Measurements from ENCODE around the gene ZBTB7C. TPM values are rescaled to one million over a fixed set of nuclear protein-coding genes. Genes with fewer than 3 reads are reported as not detected.

The ZBTB7C gene
- total RNA-seq, 1 experiment from 2014 or later = 0.18 TPM

DNA sequence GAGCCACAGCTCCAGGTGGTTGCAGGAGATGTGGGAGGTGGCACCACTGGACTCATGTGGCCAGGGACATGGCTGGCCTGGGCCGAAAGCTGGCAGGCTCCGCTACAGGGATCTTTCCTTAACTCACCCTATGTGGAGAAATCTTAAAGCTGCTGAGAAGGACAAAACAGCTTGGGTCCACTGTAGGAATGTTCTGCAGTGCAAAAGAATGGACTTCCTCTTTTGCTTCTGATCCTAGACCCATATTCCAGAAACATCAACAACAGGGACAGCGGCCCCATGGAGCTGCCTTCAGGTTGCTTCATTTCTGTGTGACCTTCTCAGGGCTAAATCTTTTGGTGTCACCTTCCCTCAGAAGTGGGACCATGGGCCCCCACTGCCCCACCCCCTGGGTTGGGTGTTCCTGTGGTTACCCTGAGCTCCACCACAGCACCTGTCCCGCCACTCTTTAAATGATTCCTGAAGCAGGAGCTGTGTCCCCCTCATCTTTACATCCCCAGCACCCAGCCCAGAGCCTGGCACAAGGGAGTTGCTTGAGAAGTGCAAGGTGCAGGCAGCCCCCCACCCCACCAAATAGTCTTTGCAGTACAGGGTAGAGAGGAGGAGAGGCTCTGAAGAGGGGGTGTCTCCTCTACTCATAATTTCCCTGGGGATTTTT is 205.8 kb downstream of the ZBTB7C start:
- intact Hi-C loops (cut with micrococcal nuclease; ENCODE audit: unreplicated experiment) = no loop called here
- TF ChIP-seq, protein P1, sequence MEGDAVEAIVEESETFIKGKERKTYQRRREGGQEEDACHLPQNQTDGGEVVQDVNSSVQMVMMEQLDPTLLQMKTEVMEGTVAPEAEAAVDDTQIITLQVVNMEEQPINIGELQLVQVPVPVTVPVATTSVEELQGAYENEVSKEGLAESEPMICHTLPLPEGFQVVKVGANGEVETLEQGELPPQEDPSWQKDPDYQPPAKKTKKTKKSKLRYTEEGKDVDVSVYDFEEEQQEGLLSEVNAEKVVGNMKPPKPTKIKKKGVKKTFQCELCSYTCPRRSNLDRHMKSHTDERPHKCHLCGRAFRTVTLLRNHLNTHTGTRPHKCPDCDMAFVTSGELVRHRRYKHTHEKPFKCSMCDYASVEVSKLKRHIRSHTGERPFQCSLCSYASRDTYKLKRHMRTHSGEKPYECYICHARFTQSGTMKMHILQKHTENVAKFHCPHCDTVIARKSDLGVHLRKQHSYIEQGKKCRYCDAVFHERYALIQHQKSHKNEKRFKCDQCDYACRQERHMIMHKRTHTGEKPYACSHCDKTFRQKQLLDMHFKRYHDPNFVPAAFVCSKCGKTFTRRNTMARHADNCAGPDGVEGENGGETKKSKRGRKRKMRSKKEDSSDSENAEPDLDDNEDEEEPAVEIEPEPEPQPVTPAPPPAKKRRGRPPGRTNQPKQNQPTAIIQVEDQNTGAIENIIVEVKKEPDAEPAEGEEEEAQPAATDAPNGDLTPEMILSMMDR (IDR thresholded peaks at IDR 0.05; ENCODE audit: insufficient read depth in 1 of 2, low read depth in 1 of 2, low read length in 1 of 2, severe bottlenecking in 1 of 2, unreplicated experiment in 1 of 2) = no peak
- DNase-seq = no peak
- Mint-ChIP-seq H3K4me1 (ENCODE audit: low read depth, unreplicated experiment) (no peaks in the 10 kb centered on the region), H3K36me3 (ENCODE audit: insufficient read depth, unreplicated experiment) (no peaks in the 10 kb centered on the region), H3K9me3 (ENCODE audit: unreplicated experiment) (no peaks in the 10 kb centered on the region), H3K27me3 (ENCODE audit: insufficient read depth, unreplicated experiment) (peaks cover 13% of the 10 kb centered on the region), H3K27ac (ENCODE audit: unreplicated experiment) (no peak overlapping the region), H3K4me3 (ENCODE audit: unreplicated experiment) (no peak overlapping the region)
- Histone ChIP-seq H3K4me1 (no peaks in the 10 kb centered on the region), H3K9me3 (no peaks in the 10 kb centered on the region), H3K4me3 (ENCODE audit: low read depth, low read length) (no peak overlapping the region), H3K36me3 (ENCODE audit: control insufficient read depth, insufficient read depth, low read length) (no peaks in the 10 kb centered on the region), H3K27me3 (replicated peaks; ENCODE audit: control insufficient read depth, insufficient read depth, low read length) (no peaks in the 10 kb centered on the region)
- CTCF ChIA-PET = no interaction called here
- POLR2A ChIA-PET = no interaction called here
- BruUV-seq (replicated peaks) = no TSS peak

DNA sequence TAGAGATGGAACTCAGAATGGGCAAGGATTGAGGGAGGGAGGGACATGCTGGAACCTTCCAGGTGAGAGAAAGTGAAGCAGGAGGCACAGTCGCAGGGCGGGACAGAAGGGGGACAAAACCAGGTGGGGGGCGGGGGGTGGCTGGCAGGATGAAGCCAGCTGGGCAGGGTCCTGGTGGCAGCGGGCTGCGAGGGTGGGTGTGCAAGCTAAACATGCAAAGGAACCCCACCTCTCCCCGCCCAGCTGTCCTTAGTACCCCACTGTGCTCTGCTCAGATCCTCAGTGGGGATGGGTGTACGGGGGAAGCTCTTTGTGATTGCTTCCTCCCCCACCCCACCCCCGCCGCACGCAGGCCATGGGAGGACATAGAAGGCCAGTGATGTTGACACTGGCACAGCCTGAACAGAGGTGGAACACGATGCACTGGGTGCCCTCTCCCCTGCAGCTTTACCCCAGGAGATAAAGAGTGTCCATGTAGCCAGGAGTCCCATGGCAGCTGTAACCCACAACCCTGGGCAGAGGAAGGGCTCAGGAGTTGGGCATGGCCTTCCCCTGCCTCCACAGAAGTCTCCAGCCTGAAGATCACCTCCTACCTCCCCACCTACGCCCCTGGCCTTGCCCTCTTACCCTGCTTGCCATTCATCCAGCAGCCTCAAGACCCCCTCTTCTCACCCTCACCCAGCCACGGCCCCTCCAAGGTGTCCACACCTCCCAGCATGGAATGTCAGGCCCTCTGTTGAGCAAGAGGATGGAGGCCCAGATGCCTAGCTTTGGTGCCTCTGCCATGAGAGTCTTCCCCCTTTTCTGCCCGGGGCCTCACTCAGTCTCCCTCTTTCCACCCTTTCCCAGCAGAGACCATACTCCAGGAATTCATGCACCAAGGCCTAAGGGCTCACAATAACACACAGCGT is 206.6 kb downstream of the ZBTB7C start:
- Histone ChIP-seq H3K4me3 (ENCODE audit: low read depth, low read length) (no peak overlapping the region), H3K36me3 (ENCODE audit: control insufficient read depth, insufficient read depth, low read length) (no peaks in the 10 kb centered on the region), H3K4me1 (no peaks in the 10 kb centered on the region), H3K9me3 (no peaks in the 10 kb centered on the region), H3K27me3 (replicated peaks; ENCODE audit: control insufficient read depth, insufficient read depth, low read length) (no peaks in the 10 kb centered on the region)
- Mint-ChIP-seq H3K27ac (ENCODE audit: unreplicated experiment) (no peak overlapping the region), H3K27me3 (ENCODE audit: insufficient read depth, unreplicated experiment) (peaks cover 13% of the 10 kb centered on the region), H3K9me3 (ENCODE audit: unreplicated experiment) (no peaks in the 10 kb centered on the region), H3K4me3 (ENCODE audit: unreplicated experiment) (no peak overlapping the region), H3K4me1 (ENCODE audit: low read depth, unreplicated experiment) (no peaks in the 10 kb centered on the region), H3K36me3 (ENCODE audit: insufficient read depth, unreplicated experiment) (no peaks in the 10 kb centered on the region)
- TF ChIP-seq, protein P1 (IDR thresholded peaks at IDR 0.05; ENCODE audit: insufficient read depth in 1 of 2, low read depth in 1 of 2, low read length in 1 of 2, severe bottlenecking in 1 of 2, unreplicated experiment in 1 of 2) = no peak
- ChIA-PET CTCF (no interaction called here), POLR2A (no interaction called here)
- DNase-seq = no peak
- BruUV-seq (replicated peaks) = no TSS peak
- intact Hi-C loops (cut with micrococcal nuclease; ENCODE audit: unreplicated experiment) = no loop called here

DNA sequence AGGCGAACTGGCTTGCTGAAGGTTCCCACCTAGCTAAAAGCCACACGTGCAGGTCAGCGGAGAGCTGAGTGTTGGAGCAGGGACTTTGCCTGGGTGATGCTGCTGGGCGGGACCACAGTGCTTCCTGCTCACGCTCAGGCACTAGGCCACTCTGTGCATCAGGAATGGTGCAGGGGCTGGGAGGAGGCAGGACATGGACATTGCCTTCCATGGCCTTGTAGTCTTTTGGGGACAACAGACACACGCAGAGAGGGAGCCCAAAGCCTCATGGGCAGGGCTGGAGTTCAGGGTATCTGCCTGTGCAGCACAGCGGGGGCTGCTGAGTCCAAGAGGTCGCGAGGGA is 207.2 kb downstream of the ZBTB7C start:
- Mint-ChIP-seq H3K27me3 (ENCODE audit: insufficient read depth, unreplicated experiment) (peaks cover 13% of the 10 kb centered on the region), H3K4me1 (ENCODE audit: low read depth, unreplicated experiment) (no peaks in the 10 kb centered on the region), H3K36me3 (ENCODE audit: insufficient read depth, unreplicated experiment) (no peaks in the 10 kb centered on the region), H3K4me3 (ENCODE audit: unreplicated experiment) (no peak overlapping the region), H3K27ac (ENCODE audit: unreplicated experiment) (no peak overlapping the region), H3K9me3 (ENCODE audit: unreplicated experiment) (no peaks in the 10 kb centered on the region)
- Histone ChIP-seq H3K9me3 (no peaks in the 10 kb centered on the region), H3K4me1 (no peaks in the 10 kb centered on the region), H3K36me3 (ENCODE audit: control insufficient read depth, insufficient read depth, low read length) (no peaks in the 10 kb centered on the region), H3K4me3 (ENCODE audit: low read depth, low read length) (no peak overlapping the region), H3K27me3 (replicated peaks; ENCODE audit: control insufficient read depth, insufficient read depth, low read length) (no peaks in the 10 kb centered on the region)
- DNase-seq = no peak
- ChIA-PET POLR2A (no interaction called here), CTCF (no interaction called here)
- intact Hi-C loops (cut with micrococcal nuclease; ENCODE audit: unreplicated experiment) = no loop called here
- TF ChIP-seq, protein P1 (IDR thresholded peaks at IDR 0.05; ENCODE audit: insufficient read depth in 1 of 2, low read depth in 1 of 2, low read length in 1 of 2, severe bottlenecking in 1 of 2, unreplicated experiment in 1 of 2) = no peak
- no TSS peak for BruUV-seq (replicated peaks)
